Fibroblast of lung (primary cell): Measurements from ENCODE around the gene CTPS2. TPM values are rescaled to one million over a fixed set of nuclear protein-coding genes. Genes with fewer than 3 reads are reported as not detected.

Source experiments
- DNase-seq, 2 donors: peaks; one replicate each; pipeline versions ENCODE4 v3.0.0 to v3.0.0-alpha.2; 2010; ENCODE audit warnings: low read depth in 2 of 2
- H2AFZ ChIP-seq: 2 replicates; pipeline ENCODE4 v1.5.1; 2012; ENCODE audit warnings: low read length, control low read depth, inconsistent platforms
- H3K27ac ChIP-seq: 2 replicates; pipeline ENCODE4 v1.5.1; 2011; ENCODE audit warnings: low read length, control low read depth; ENCODE audit not compliant: insufficient read depth
- H3K27me3 ChIP-seq: 2 replicates; pipeline ENCODE4 v1.5.1; 2011; ENCODE audit warnings: mild to moderate bottlenecking, low read length; ENCODE audit not compliant: control insufficient read depth, insufficient read depth
- H3K36me3 ChIP-seq: 2 replicates; pipeline ENCODE4 v1.5.1; 2011; ENCODE audit warnings: low read length; ENCODE audit not compliant: control insufficient read depth, insufficient read depth
- H3K4me1 ChIP-seq: 2 replicates; pipeline ENCODE4 v1.5.1; 2011; ENCODE audit warnings: low read length; ENCODE audit not compliant: control insufficient read depth, insufficient read depth; ENCODE audit errors: extremely low read depth
- H3K4me2 ChIP-seq: 2 replicates; pipeline ENCODE4 v1.5.1; 2011; ENCODE audit warnings: low read length, control low read depth; ENCODE audit not compliant: insufficient read depth; ENCODE audit errors: extremely low read depth
- H3K4me3 ChIP-seq, 4 experiments: fragments of 200-600 bp in 1 of 4; sonication (generic) in 1 of 4; replicated peaks in 1 of 4; 2 replicates each; pipeline ENCODE4 v1.5.1; 2011 to 2016; ENCODE audit warnings: low read length in 4 of 4, low read depth in 3 of 4, mild to moderate bottlenecking in 3 of 4, control low read depth in 2 of 4, inconsistent platforms in 1 of 4, mixed read lengths in 1 of 4; ENCODE audit not compliant: insufficient read depth in 1 of 4; ENCODE audit errors: control extremely low read depth in 1 of 4
- H3K79me2 ChIP-seq: 2 replicates; pipeline ENCODE4 v1.5.1; 2012; ENCODE audit warnings: mild to moderate bottlenecking, low read length, inconsistent platforms; ENCODE audit not compliant: control insufficient read depth, insufficient read depth
- H3K9ac ChIP-seq: 2 replicates; pipeline ENCODE4 v1.5.1; 2011; ENCODE audit warnings: mild to moderate bottlenecking, low read length, control low read depth; ENCODE audit not compliant: insufficient read depth
- H3K9me3 ChIP-seq: 2 replicates; pipeline ENCODE4 v1.5.1; 2012; ENCODE audit warnings: low read depth, low read length; ENCODE audit not compliant: control insufficient read depth, insufficient read depth
- H4K20me1 ChIP-seq: 2 replicates; pipeline ENCODE4 v1.5.1; 2011; ENCODE audit warnings: low read length; ENCODE audit not compliant: control insufficient read depth, insufficient read depth; ENCODE audit errors: extremely low read depth
- CTCF ChIP-seq, 2 donors: IDR thresholded peaks in 1 of 2; conservative IDR thresholded peaks in 1 of 2; 1 replicate in 1 of 2; 2 replicates in 1 of 2; pipeline ENCODE4 v1.5.1; 2011 to 2012; ENCODE audit warnings: low read length in 2 of 2, control low read depth in 1 of 2, inconsistent platforms in 1 of 2, low read depth in 1 of 2, mild to moderate bottlenecking in 1 of 2
- EZH2 ChIP-seq: IDR thresholded peaks from 2 replicates; pipeline ENCODE4 v1.5.1; 2012; ENCODE audit warnings: low read length, control low read depth, mild to moderate bottlenecking; ENCODE audit errors: missing control alignments
- polyA plus RNA-seq, 2 donors: library from polyadenylated mRNA; depleted of rRNA in 1 of 2; stranded (reverse) in 1 of 2; unstranded in 1 of 2; fragments of >200 nt; gene quantifications; 2 replicates each; pipeline ENCODE4 v1.2.1, GENCODE V29; 2011 to 2012; ENCODE audit warnings: missing spikeins in 1 of 2
- total RNA-seq: library from RNA; depleted of rRNA; stranded (reverse); fragments of >200 nt; gene quantifications from 2 replicates; pipeline ENCODE4 v1.2.1, GENCODE V29; 2014

CTPS2 gene
- total and polyA plus RNA-seq, 2 donors (not counting 1 experiment from before 2014, with no cell fraction given): 5.4 to 9.9 TPM

- H3K9me3 ChIP-seq: no peaks in the 10 kb centered on the region
- TF ChIP-seq CTCF (conservative IDR thresholded peaks at IDR 0.05 in 1 of 2, IDR thresholded peaks at IDR 0.05 in 1 of 2; ENCODE audit: low read depth in 1 of 2, low read length in 2 of 2) (no peak), EZH2 (no peak)
- no peaks in the 10 kb centered on the region for H3K79me2 ChIP-seq
- H3K9ac ChIP-seq: no peak overlapping the region
- H3K4me1 ChIP-seq: no peaks in the 10 kb centered on the region
- no peak overlapping the region for H2AFZ ChIP-seq
- H3K4me2 ChIP-seq: no peak overlapping the region
- no peaks in the 10 kb centered on the region for H3K36me3 ChIP-seq
- H3K27ac ChIP-seq: no peak overlapping the region
- no peaks in the 10 kb centered on the region for H3K27me3 ChIP-seq
- H4K20me1 ChIP-seq: no peaks in the 10 kb centered on the region
- peak in 1 of 2 donors; percentile 43 for DNase-seq
- no peak overlapping the region for H3K4me3 ChIP-seq
Measured at GRCh38 chrX:16687514-16687913, 25.0 kb downstream of the CTPS2 start.

DNA sequence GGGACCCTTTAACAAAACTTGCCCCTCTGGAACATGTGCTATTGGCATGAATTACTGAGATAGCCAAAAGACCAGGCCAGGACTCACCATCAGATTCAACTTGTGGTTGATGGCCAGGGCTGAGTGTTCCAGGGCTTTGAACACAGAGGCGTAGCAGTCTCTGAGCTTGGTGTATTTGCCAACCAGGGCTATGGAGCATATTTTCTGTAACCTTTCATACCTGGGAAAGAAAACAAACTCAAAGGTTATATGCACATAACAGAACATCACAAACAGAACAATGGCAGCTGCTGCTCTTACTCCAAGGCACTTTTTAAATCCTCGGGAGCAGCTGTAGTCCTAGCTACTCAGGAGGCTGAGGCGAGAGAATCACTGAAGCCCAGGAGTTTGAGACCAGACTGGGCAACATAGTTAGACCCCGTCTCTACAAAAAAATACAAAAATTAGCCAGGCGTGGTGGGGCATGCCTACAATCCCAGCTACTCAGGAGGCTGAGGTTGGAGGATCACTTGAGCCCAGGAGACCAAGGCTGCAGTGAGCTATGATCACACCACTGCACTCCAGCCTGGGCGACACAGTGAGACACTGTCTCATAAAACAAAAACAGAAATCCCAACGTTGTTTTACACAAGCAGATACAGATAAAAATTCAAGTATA is 29.3 kb downstream of the CTPS2 start:
- Histone ChIP-seq H2AFZ (no peak overlapping the region), H3K9me3 (no peaks in the 10 kb centered on the region), H3K4me3 (no peak overlapping the region), H3K36me3 (no peaks in the 10 kb centered on the region), H3K4me1 (no peaks in the 10 kb centered on the region), H3K27me3 (no peaks in the 10 kb centered on the region), H3K27ac (no peak overlapping the region), H3K9ac (no peak overlapping the region), H4K20me1 (no peaks in the 10 kb centered on the region), H3K4me2 (no peak overlapping the region), H3K79me2 (no peaks in the 10 kb centered on the region)
- no peak for TF ChIP-seq EZH2
- TF ChIP-seq CTCF (conservative IDR thresholded peaks at IDR 0.05 in 1 of 2, IDR thresholded peaks at IDR 0.05 in 1 of 2; ENCODE audit: low read depth in 1 of 2, low read length in 2 of 2): no peak
- no peak for DNase-seq

- no peak overlapping the region for H3K9ac ChIP-seq
- no peak overlapping the region for H3K4me3 ChIP-seq
- no peak for TF ChIP-seq CTCF (conservative IDR thresholded peaks at IDR 0.05 in 1 of 2, IDR thresholded peaks at IDR 0.05 in 1 of 2; ENCODE audit: low read depth in 1 of 2, low read length in 2 of 2)
- no peaks in the 10 kb centered on the region for H3K79me2 ChIP-seq
- no peaks in the 10 kb centered on the region for H4K20me1 ChIP-seq
- no peak for DNase-seq
- no peak overlapping the region for H3K27ac ChIP-seq
- no peak overlapping the region for H3K4me2 ChIP-seq
- H3K4me1 ChIP-seq: no peaks in the 10 kb centered on the region
- H2AFZ ChIP-seq: no peak overlapping the region
- no peaks in the 10 kb centered on the region for H3K36me3 ChIP-seq
- H3K27me3 ChIP-seq: no peaks in the 10 kb centered on the region
- no peaks in the 10 kb centered on the region for H3K9me3 ChIP-seq
Measured at GRCh38 chrX:16678689-16679088, 33.8 kb downstream of the CTPS2 start.
